Stimulated activated CD4-positive, alpha-beta T cell treated with anti-CD3 and anti-CD28 coated beads, TNF-alpha, amount 100 ng/mL, for 1 hour (primary cell): Measurements from ENCODE around the gene KCTD13.
"Not testable (repeated sequence)": the region's sequence is repeated elsewhere in the genome, so short reads cannot be mapped to it uniquely, and the experiment has no call there.

ENCODE experiments used
- DNase-seq, 3 donors: peaks; one replicate each; pipeline ENCODE4 v3.0.0-alpha.2; 2020; ENCODE audit warnings: low read depth in 3 of 3, low spot score in 1 of 3

Gene KCTD13

GRCh38 chr16:29947897-29948296, 21.9 kb upstream of the KCTD13 start:
- no peak for DNase-seq

- DNase-seq, result no peak
Observed at GRCh38 chr16:29943846-29944799, 18.1 kb upstream of the KCTD13 start.

- no peak for DNase-seq
Observed at GRCh38 chr16:29940656-29941055, 14.6 kb upstream of the KCTD13 start.

- DNase-seq, result not testable (repeated sequence)
Observed at GRCh38 chr16:29931750-29932149, 5.7 kb upstream of the KCTD13 start.

GRCh38 chr16:29927070-29927905, 1.3 kb upstream of the KCTD13 start:
- DNase-seq, result no peak

GRCh38 chr16:29926711-29927052, 656 bp upstream of the KCTD13 start:
- no peak for DNase-seq

GRCh38 chr16:29925105-29925756, 795 bp downstream of the KCTD13 start:
- no peak for DNase-seq

- no peak for DNase-seq
Observed at GRCh38 chr16:29922986-29923501, 3.0 kb downstream of the KCTD13 start.

- DNase-seq, result no peak
Observed at GRCh38 chr16:29922326-29922725, 3.7 kb downstream of the KCTD13 start.

GRCh38 chr16:29921034-29921385, 5.0 kb downstream of the KCTD13 start:
- DNase-seq, result no peak

- DNase-seq, result no peak
Observed at GRCh38 chr16:29920288-29921033, 5.6 kb downstream of the KCTD13 start.

GRCh38 chr16:29916979-29917378, 9.0 kb downstream of the KCTD13 start:
- DNase-seq, result no peak

- no peak for DNase-seq
Observed at GRCh38 chr16:29915590-29916247, 10.3 kb downstream of the KCTD13 start.

- no peak for DNase-seq
Observed at GRCh38 chr16:29913514-29913913, 12.5 kb downstream of the KCTD13 start.

GRCh38 chr16:29912087-29912486, 13.9 kb downstream of the KCTD13 start:
- DNase-seq, result no peak

- no peak for DNase-seq
Observed at GRCh38 chr16:29911676-29912010, 14.4 kb downstream of the KCTD13 start.

GRCh38 chr16:29910819-29911675, 15.0 kb downstream of the KCTD13 start:
- no peak for DNase-seq

- DNase-seq, result not testable (repeated sequence)
Observed at GRCh38 chr16:29909851-29910250, 16.2 kb downstream of the KCTD13 start.

GRCh38 chr16:29909391-29909790, 16.6 kb downstream of the KCTD13 start:
- DNase-seq, result no peak
